K562 (cell line): ENCODE data around the gene B3GALT4.

Experiments
- BHLHE40 ChIP-seq: IDR thresholded peaks from 2 replicates; pipeline ENCODE4 v1.6.1; 2011; ENCODE audit warnings: low read length, improper control_type of control experiment
- CTCF ChIP-seq, 3 experiments: IDR thresholded peaks in 2 of 3; conservative IDR thresholded peaks in 1 of 3; 2 replicates each; pipeline ENCODE4 v1.5.1; 2011 to 2012; ENCODE audit warnings: low read length in 3 of 3, mild to moderate bottlenecking in 3 of 3, control low read depth in 2 of 3, improper control_type of control experiment in 1 of 3, inconsistent platforms in 1 of 3, low read depth in 1 of 3, mixed read lengths in 1 of 3, moderate library complexity in 1 of 3; ENCODE audit not compliant: insufficient read depth in 2 of 3
- MED1 ChIP-seq: sonication (generic); formaldehyde crosslinking; IDR thresholded peaks from 2 replicates; pipeline ENCODE4 v1.8.1; 2023; ENCODE audit warnings: missing genetic modification reagents, borderline replicate concordance
- POLR2A ChIP-seq: fragments of 450-650 bp; conservative IDR thresholded peaks from 2 replicates; pipeline ENCODE4 v1.6.1; 2016
- SP1 ChIP-seq: sonication (generic); formaldehyde crosslinking; IDR thresholded peaks from 2 replicates; pipeline ENCODE4 v1.8.1; 2022; ENCODE audit warnings: mild to moderate bottlenecking, missing genetic modification reagents
- TBP ChIP-seq: optimal IDR thresholded peaks from 2 replicates; pipeline ENCODE3; 2011; ENCODE audit warnings: low read depth, low read length, improper control_type of control experiment
- UBTF ChIP-seq, 2 experiments: IDR thresholded peaks; 2 replicates each; pipeline ENCODE4 v1.6.1; 2012; ENCODE audit warnings: improper control_type of control experiment in 2 of 2, low read depth in 2 of 2, low read length in 2 of 2, borderline replicate concordance in 1 of 2
- ZNF561 ChIP-seq: fragments of 450-650 bp; formaldehyde crosslinking; conservative IDR thresholded peaks from 2 replicates; pipeline ENCODE4 v1.4.0; 2020; ENCODE audit warnings: mild to moderate bottlenecking, moderate library complexity
- ZNF740 ChIP-seq, 3 experiments: fragments of 200-800 bp in 1 of 3; sonication (Bioruptor generic) in 1 of 3; sonication (generic) in 1 of 3; formaldehyde crosslinking in 1 of 3; IDR thresholded peaks; 2 replicates each; pipeline versions ENCODE4 v1.6.1 to v1.8.0; 2016 to 2022; ENCODE audit warnings: mild to moderate bottlenecking in 2 of 3, missing compliant biosample characterization in 2 of 3, missing genetic modification characterization in 2 of 3, missing genetic modification reagents in 1 of 3
- TF ChIP-seq, protein P1 (sequence below): sonication (generic); formaldehyde crosslinking; IDR thresholded peaks from 2 replicates; pipeline ENCODE4 v1.9.0; 2022; ENCODE audit warnings: mild to moderate bottlenecking, missing genetic modification reagents
- TF ChIP-seq, protein P2 (sequence below): sonication (generic); formaldehyde crosslinking; IDR thresholded peaks from 2 replicates; pipeline ENCODE4 v1.8.1; 2023; ENCODE audit warnings: mild to moderate bottlenecking, missing genetic modification reagents

DNA sequence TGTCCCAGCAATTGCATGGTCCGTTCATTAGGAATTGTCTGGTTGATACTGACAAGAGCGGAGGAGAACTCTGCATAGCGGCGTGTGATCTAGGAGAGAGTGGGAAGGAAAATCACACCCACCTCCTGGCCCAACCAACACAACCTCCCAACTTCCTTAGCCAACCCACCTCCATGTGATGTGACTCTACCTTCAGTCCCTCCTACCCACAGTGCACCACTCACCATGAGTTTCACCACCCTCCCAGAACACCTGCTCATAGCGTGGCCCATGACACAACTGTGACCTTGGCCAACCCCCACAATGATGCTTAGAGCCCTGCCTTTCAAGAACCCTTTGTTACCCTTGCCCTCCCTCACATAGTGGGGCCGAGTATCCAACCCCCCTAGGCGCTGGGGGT, 12.9 kb upstream of the B3GALT4 start:
- TF ChIP-seq TBP (no peak), MED1 (no peak), SP1 (CRISPR knock-in tag) (no peak), CTCF (IDR thresholded peaks at IDR 0.05 in 2 of 3, conservative IDR thresholded peaks at IDR 0.05 in 1 of 3; ENCODE audit: insufficient read depth in 2 of 3, low read depth in 1 of 3, low read length in 3 of 3) (no peak), ZNF740 (CRISPR knock-in tag; IDR thresholded peaks at IDR 0.05) (no peak), ZNF740 (tag; IDR thresholded peaks at IDR 0.05) (no peak), UBTF (IDR thresholded peaks at IDR 0.05; ENCODE audit: borderline replicate concordance in 1 of 2, low read depth in 2 of 2, low read length in 2 of 2) (no peak), POLR2A (no peak; the same call in 1 of the 2 replicates), BHLHE40 (no peak), ZNF561 (CRISPR knock-in tag) (no peak)
- TF ChIP-seq, protein P1, sequence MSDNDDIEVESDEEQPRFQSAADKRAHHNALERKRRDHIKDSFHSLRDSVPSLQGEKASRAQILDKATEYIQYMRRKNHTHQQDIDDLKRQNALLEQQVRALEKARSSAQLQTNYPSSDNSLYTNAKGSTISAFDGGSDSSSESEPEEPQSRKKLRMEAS (CRISPR knock-in tag), result no peak
- TF ChIP-seq, protein P2, sequence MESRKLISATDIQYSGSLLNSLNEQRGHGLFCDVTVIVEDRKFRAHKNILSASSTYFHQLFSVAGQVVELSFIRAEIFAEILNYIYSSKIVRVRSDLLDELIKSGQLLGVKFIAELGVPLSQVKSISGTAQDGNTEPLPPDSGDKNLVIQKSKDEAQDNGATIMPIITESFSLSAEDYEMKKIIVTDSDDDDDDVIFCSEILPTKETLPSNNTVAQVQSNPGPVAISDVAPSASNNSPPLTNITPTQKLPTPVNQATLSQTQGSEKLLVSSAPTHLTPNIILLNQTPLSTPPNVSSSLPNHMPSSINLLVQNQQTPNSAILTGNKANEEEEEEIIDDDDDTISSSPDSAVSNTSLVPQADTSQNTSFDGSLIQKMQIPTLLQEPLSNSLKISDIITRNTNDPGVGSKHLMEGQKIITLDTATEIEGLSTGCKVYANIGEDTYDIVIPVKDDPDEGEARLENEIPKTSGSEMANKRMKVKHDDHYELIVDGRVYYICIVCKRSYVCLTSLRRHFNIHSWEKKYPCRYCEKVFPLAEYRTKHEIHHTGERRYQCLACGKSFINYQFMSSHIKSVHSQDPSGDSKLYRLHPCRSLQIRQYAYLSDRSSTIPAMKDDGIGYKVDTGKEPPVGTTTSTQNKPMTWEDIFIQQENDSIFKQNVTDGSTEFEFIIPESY (CRISPR knock-in tag), result no peak
